RKO (cell line): ENCODE measurements around the gene SRD5A3.

ENCODE experiments used
- DNase-seq: peaks from one replicate; pipeline ENCODE4 v3.0.0-alpha.2; 2016; ENCODE audit warnings: low spot score

The SRD5A3 gene

GRCh38 chr4:55345980-55346850 lies at the start of gene SRD5A3:
Gene SRD5A3, plus strand, starts transcription at chr4:55346242. Its CDS starts 95 bp downstream, at chr4:55346337.
- DNase-seq = peak; percentile 81

GRCh38 chr4:55297346-55297745 lies 48.7 kb upstream of the SRD5A3 start:
- DNase-seq = peak; percentile 10

- no peak for DNase-seq
Measured at GRCh38 chr4:55303760-55304165, 42.3 kb upstream of the SRD5A3 start.

GRCh38 chr4:55304303-55304702 lies 41.7 kb upstream of the SRD5A3 start:
- no peak for DNase-seq

- DNase-seq = no peak
Measured at GRCh38 chr4:55308071-55308470, 38.0 kb upstream of the SRD5A3 start.

GRCh38 chr4:55311792-55312488 lies 34.1 kb upstream of the SRD5A3 start:
- DNase-seq = peak; percentile 8

GRCh38 chr4:55312489-55313101 lies 33.4 kb upstream of the SRD5A3 start:
- DNase-seq = peak; percentile 72

- DNase-seq = no peak
Measured at GRCh38 chr4:55314141-55314820, 31.8 kb upstream of the SRD5A3 start.

- no peak for DNase-seq
Measured at GRCh38 chr4:55318175-55319129, 27.6 kb upstream of the SRD5A3 start.

GRCh38 chr4:55321707-55322264 lies 24.3 kb upstream of the SRD5A3 start:
- peak; percentile 85 for DNase-seq

GRCh38 chr4:55323375-55323774 lies 22.7 kb upstream of the SRD5A3 start:
- no peak for DNase-seq

GRCh38 chr4:55326629-55327028 lies 19.4 kb upstream of the SRD5A3 start:
- no peak for DNase-seq

- DNase-seq = no peak
Measured at GRCh38 chr4:55329012-55329411, 17.0 kb upstream of the SRD5A3 start.

- DNase-seq = no peak
Measured at GRCh38 chr4:55330241-55330640, 15.8 kb upstream of the SRD5A3 start.

GRCh38 chr4:55336138-55337034 lies 9.7 kb upstream of the SRD5A3 start:
- DNase-seq = no peak

- no peak for DNase-seq
Measured at GRCh38 chr4:55337944-55338343, 8.1 kb upstream of the SRD5A3 start.

- DNase-seq = no peak
Measured at GRCh38 chr4:55338486-55338885, 7.6 kb upstream of the SRD5A3 start.

GRCh38 chr4:55340266-55340665 lies 5.8 kb upstream of the SRD5A3 start:
- no peak for DNase-seq

GRCh38 chr4:55343887-55344286 lies 2.2 kb upstream of the SRD5A3 start:
- no peak for DNase-seq

- no peak for DNase-seq
Measured at GRCh38 chr4:55345054-55345453, 988 bp upstream of the SRD5A3 start.
